Measurements from ENCODE around the gene SARNP. TPM values are rescaled to one million over a fixed set of nuclear protein-coding genes. Genes with fewer than 3 reads are reported as not detected.

SARNP gene
- total RNA-seq, 1 donor from 2014 or later, result 98.7 TPM

DNA sequence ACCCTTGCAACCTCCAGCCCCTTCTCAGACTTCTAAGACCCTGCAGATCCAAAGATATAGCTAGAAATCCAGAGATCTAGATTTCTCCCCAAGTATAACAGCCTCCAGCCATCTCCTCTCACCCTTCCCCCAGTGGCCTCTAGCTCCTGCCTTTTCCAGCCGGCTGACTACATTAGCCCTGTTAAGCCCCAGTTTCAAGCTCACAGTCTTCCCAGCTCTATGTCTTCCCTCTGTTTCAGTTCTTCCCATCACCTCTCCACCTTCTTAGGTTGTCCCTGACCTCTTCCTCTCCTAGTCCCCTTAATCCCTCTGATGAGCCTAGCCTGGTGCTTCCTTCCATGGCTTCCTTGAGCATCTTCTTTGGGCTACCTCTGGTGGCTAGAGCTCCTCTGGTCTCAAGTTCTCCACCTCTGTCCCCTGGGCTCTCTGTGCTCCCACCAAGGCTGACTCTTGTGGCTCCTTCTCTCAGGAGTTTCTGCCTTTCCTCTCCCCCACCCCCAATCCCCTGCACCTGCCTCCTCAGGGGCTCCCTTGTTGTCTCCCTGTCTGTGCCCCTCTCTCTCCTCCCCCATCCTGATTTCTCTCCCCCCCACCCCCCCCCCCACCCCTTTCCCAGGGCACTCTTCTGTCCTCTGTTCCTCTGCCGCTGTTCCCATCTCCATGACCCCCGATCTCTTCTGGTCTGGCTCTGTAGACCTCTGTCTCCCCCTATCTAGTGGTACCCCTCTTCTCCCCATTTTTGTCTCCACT lies 75.4 kb downstream of the SARNP start:
- DNase-seq, result no peak
- TF ChIP-seq CTCF (IDR thresholded peaks at IDR 0.05; ENCODE audit: partially characterized antibody, unreplicated experiment), result no peak
- H3K9me3 Mint-ChIP-seq (ENCODE audit: unreplicated experiment), result peaks cover 19% of the 10 kb centered on the region
- H3K4me3 Mint-ChIP-seq (ENCODE audit: unreplicated experiment), result peak overlapping the region; percentile 89
- H3K4me1 Mint-ChIP-seq (ENCODE audit: low read depth, unreplicated experiment), result peaks cover 30% of the 10 kb centered on the region
- H3K27ac Mint-ChIP-seq (ENCODE audit: unreplicated experiment), result peak overlapping the region; percentile 99
- no peaks in the 10 kb centered on the region for H3K36me3 Mint-ChIP-seq (ENCODE audit: unreplicated experiment)
- peaks cover 11% of the 10 kb centered on the region for H3K27me3 Mint-ChIP-seq (ENCODE audit: unreplicated experiment)

DNA sequence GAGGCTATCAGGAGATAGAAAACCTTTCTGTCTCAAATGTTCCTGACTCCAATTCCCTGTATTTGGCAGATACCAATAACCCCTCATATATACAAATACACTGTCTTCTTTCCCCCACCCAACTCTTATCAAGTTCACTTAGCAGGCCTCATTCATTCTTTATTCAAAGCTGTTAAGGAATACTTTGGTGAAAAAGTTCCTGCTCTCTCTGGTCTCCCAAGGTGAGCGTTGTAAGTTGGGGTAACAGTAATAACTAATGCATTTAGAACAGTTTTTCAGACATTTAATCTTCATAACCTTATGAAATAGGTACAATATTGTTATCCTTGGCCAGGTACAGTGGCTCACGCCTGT lies 78.5 kb downstream of the SARNP start:
- peak; percentile 35 for TF ChIP-seq CTCF (IDR thresholded peaks at IDR 0.05; ENCODE audit: partially characterized antibody, unreplicated experiment)
- Mint-ChIP-seq H3K4me1 (ENCODE audit: low read depth, unreplicated experiment) (peaks cover 21% of the 10 kb centered on the region), H3K27ac (ENCODE audit: unreplicated experiment) (no peak overlapping the region), H3K9me3 (ENCODE audit: unreplicated experiment) (peaks cover 6% of the 10 kb centered on the region), H3K36me3 (ENCODE audit: unreplicated experiment) (no peaks in the 10 kb centered on the region), H3K27me3 (ENCODE audit: unreplicated experiment) (peaks cover 4% of the 10 kb centered on the region), H3K4me3 (ENCODE audit: unreplicated experiment) (peak overlapping the region; percentile 88)
- no peak for DNase-seq

DNA sequence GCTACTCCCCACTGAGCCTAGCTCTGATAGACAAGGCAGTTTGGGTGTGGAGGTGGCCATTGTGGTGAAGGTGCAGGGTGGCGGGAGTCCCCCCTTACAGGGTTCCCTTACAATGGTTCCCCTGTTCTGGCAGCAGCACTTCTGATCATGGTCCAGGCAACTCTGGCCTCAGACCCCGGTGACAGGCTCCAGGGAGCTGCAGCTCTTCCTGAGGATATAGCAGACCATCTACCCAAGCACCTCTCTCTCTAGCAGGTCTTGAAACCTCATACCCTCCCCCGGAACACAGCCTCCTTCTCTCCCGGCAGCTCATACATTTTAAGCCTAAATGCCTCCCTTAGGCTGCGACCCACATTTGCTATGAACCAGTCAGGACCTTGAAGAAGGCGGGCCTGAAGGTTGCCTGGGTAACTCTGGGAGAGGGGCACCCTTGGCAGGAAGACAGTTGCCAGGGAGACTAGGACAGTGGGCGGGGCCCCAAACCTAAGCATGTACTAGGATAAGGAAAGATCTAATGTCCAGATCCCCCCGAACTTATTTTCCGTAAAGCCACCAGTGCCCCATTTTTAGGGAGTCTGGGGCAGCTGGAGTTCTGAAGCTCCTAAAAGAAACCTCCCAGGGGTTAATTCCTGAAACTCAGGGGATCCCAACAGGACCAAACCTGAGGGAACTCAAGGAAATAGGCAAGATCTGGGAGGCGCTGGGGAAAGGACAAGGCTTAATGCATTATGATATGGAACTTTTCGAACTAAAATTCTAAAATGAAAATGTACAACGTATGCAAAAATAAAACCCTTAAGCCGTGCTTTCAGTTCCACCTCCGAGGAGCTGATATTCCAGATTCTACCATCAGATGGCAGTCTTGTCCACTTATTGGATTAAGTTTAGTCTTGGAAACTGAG lies 79.2 kb downstream of the SARNP start:
- Mint-ChIP-seq H3K9me3 (ENCODE audit: unreplicated experiment) (peaks cover 6% of the 10 kb centered on the region), H3K36me3 (ENCODE audit: unreplicated experiment) (no peaks in the 10 kb centered on the region), H3K27me3 (ENCODE audit: unreplicated experiment) (peaks cover 4% of the 10 kb centered on the region), H3K4me1 (ENCODE audit: low read depth, unreplicated experiment) (peaks cover 21% of the 10 kb centered on the region), H3K27ac (ENCODE audit: unreplicated experiment) (peak overlapping the region; percentile 88), H3K4me3 (ENCODE audit: unreplicated experiment) (peak overlapping the region; percentile 88)
- peak; percentile 71 for DNase-seq
- peak; percentile 89 for TF ChIP-seq CTCF (IDR thresholded peaks at IDR 0.05; ENCODE audit: partially characterized antibody, unreplicated experiment)

DNA sequence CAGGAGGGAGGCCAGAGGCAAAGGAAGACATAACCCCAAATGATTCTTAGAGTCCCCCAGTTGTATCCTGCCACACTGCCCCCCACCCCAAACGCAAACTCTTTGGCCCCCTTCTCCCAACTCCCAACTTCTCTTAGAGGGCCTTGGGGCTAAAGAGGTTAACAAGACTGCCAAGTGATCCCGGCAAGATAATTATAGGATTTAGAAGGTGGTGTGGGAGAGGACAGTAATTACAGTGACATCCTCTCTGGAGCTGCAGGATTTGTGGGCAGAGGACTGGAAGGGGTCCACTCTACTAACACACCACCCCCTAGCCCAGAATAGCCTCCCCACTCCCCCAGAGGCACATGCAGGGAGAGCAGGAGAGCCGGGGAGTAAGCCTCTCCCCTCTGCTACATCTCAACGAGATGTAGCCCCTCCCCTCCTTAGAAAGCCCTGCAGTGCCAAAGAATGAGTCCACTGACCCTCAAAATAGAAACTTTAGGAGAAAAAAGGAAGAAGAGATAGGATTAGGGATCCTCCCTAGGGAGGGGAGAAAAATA lies 79.9 kb downstream of the SARNP start:
- Mint-ChIP-seq H3K4me3 (ENCODE audit: unreplicated experiment) (peak overlapping the region; percentile 88), H3K27ac (ENCODE audit: unreplicated experiment) (peak overlapping the region; percentile 88), H3K4me1 (ENCODE audit: low read depth, unreplicated experiment) (peaks cover 21% of the 10 kb centered on the region), H3K9me3 (ENCODE audit: unreplicated experiment) (peaks cover 5% of the 10 kb centered on the region), H3K36me3 (ENCODE audit: unreplicated experiment) (no peaks in the 10 kb centered on the region), H3K27me3 (ENCODE audit: unreplicated experiment) (peaks cover 4% of the 10 kb centered on the region)
- no peak for DNase-seq
- no peak for TF ChIP-seq CTCF (IDR thresholded peaks at IDR 0.05; ENCODE audit: partially characterized antibody, unreplicated experiment)
